Erythroblast (primary cell): ENCODE data around the gene ABCC4.

Experiments
- DNase-seq, 2 experiments: peaks; one replicate each; lab custom pipeline; 2025; lab: John Stamatoyannopoulos, UW
- GATA1 ChIP-seq: IDR thresholded peaks from 2 replicates; pipeline ENCODE4 v1.6.1; 2011; ENCODE audit warnings: low read depth, mild to moderate bottlenecking, control low read depth, low read length, moderate library complexity
- POLR2A ChIP-seq: IDR thresholded peaks from 2 replicates; pipeline ENCODE4 v1.6.1; 2011; ENCODE audit warnings: mild to moderate bottlenecking, low read length

ABCC4 gene

GRCh38 chr13:95117092-95117491, 184.2 kb downstream of the ABCC4 start:
- no peak for DNase-seq
- TF ChIP-seq GATA1: no peak
- no peak for TF ChIP-seq POLR2A

GRCh38 chr13:95115525-95115924, 185.7 kb downstream of the ABCC4 start:
- DNase-seq: no peak
- TF ChIP-seq POLR2A: no peak
- TF ChIP-seq GATA1: no peak

GRCh38 chr13:95113601-95114000, 187.7 kb downstream of the ABCC4 start:
- no peak for DNase-seq
- TF ChIP-seq POLR2A: no peak
- TF ChIP-seq GATA1: no peak

- TF ChIP-seq GATA1 (no peak), POLR2A (no peak)
- DNase-seq: no peak
These were observed 188.4 kb downstream of the ABCC4 start for GRCh38 chr13:95112883-95113282.

- DNase-seq: no peak
- TF ChIP-seq POLR2A (no peak), GATA1 (no peak)
These were observed 189.6 kb downstream of the ABCC4 start for GRCh38 chr13:95111608-95112007.

GRCh38 chr13:95106562-95106961, 194.7 kb downstream of the ABCC4 start:
- TF ChIP-seq POLR2A: no peak
- TF ChIP-seq GATA1: no peak

GRCh38 chr13:95100525-95101433, 200.5 kb downstream of the ABCC4 start:
- TF ChIP-seq POLR2A (no peak), GATA1 (no peak)
- no peak for DNase-seq

More at GRCh38 chr13:95106562-95106961, 194.7 kb downstream of the ABCC4 start:
- no peak for DNase-seq

GRCh38 chr13:95099541-95099940, 201.7 kb downstream of the ABCC4 start:
- no peak for DNase-seq
- no peak for TF ChIP-seq GATA1
- TF ChIP-seq POLR2A: no peak

GRCh38 chr13:95098916-95099315, 202.3 kb downstream of the ABCC4 start:
- DNase-seq: no peak
- TF ChIP-seq POLR2A (no peak), GATA1 (no peak)

- TF ChIP-seq POLR2A (no peak), GATA1 (no peak)
- DNase-seq: no peak
These were observed 209.5 kb downstream of the ABCC4 start for GRCh38 chr13:95091755-95092154.

GRCh38 chr13:95087746-95088305, 213.4 kb downstream of the ABCC4 start:
- TF ChIP-seq POLR2A (no peak), GATA1 (no peak)
- DNase-seq: no peak

GRCh38 chr13:95086761-95087160, 214.5 kb downstream of the ABCC4 start:
- DNase-seq: no peak
- no peak for TF ChIP-seq POLR2A
- TF ChIP-seq GATA1: no peak

- no peak for TF ChIP-seq GATA1
- no peak for TF ChIP-seq POLR2A
- no peak for DNase-seq
These were observed 217.5 kb downstream of the ABCC4 start for GRCh38 chr13:95083758-95084157.

GRCh38 chr13:95083066-95083465, 218.2 kb downstream of the ABCC4 start:
- DNase-seq: no peak
- no peak for TF ChIP-seq POLR2A
- no peak for TF ChIP-seq GATA1
